DND-41 (cell line): ENCODE results near the gene GCNT4.

ENCODE experiments used
- ATAC-seq: fragments of 200-7000 bp; cut with Tn5 transposase; 3 replicates; pipeline ENCODE4 v1.9.1; 2021; ENCODE audit warnings: low read depth; ENCODE audit not compliant: insufficient read depth
- DNase-seq: peaks from one replicate; pipeline ENCODE4 v3.0.0-alpha.2; 2020
- H2AFZ ChIP-seq: 2 replicates; pipeline ENCODE4 v1.6.0; 2012; ENCODE audit warnings: low read depth, low read length
- H3K27ac ChIP-seq: 2 replicates; pipeline ENCODE4 v1.5.1; 2012; ENCODE audit warnings: low read length, inconsistent platforms
- H3K27me3 ChIP-seq: fragments of 200-600 bp; sonication (generic); 2 replicates; pipeline ENCODE4 v1.6.0; 2012; ENCODE audit warnings: low read length, mild to moderate bottlenecking, inconsistent platforms; ENCODE audit not compliant: insufficient read depth, poor library complexity
- H3K36me3 ChIP-seq: 2 replicates; pipeline ENCODE4 v1.5.1; 2012; ENCODE audit warnings: low read length, inconsistent platforms; ENCODE audit not compliant: insufficient read depth
- H3K4me1 ChIP-seq: 2 replicates; pipeline ENCODE4 v1.5.1; 2012; ENCODE audit warnings: mild to moderate bottlenecking, low read length; ENCODE audit not compliant: insufficient read depth
- H3K4me2 ChIP-seq: 2 replicates; pipeline ENCODE4 v1.6.0; 2012; ENCODE audit warnings: mild to moderate bottlenecking, moderate library complexity, low read length, inconsistent platforms; ENCODE audit not compliant: insufficient read depth
- H3K4me3 ChIP-seq, 2 experiments: fragments of 200-600 bp in 1 of 2; shearing (Covaris generic) in 1 of 2; 2 replicates each; pipeline ENCODE4 v1.5.1; 2012 to 2016; ENCODE audit warnings: inconsistent platforms in 2 of 2, low read length in 2 of 2, mild to moderate bottlenecking in 2 of 2, low read depth in 1 of 2, moderate library complexity in 1 of 2
- H3K79me2 ChIP-seq: 2 replicates; pipeline ENCODE4 v1.6.0; 2012; ENCODE audit warnings: low read length, inconsistent platforms; ENCODE audit not compliant: insufficient read depth
- H3K9ac ChIP-seq: 2 replicates; pipeline ENCODE4 v1.6.0; 2012; ENCODE audit warnings: low read depth, mild to moderate bottlenecking, inconsistent platforms, low read length, moderate library complexity
- H3K9me3 ChIP-seq: 2 replicates; pipeline ENCODE4 v1.5.1; 2012; ENCODE audit warnings: low read length, moderate library complexity, mild to moderate bottlenecking, inconsistent platforms; ENCODE audit not compliant: insufficient read depth, severe bottlenecking
- H4K20me1 ChIP-seq: 2 replicates; pipeline ENCODE4 v1.6.0; 2012; ENCODE audit warnings: low read length; ENCODE audit not compliant: insufficient read depth
- EZH2 ChIP-seq: IDR thresholded peaks from 3 replicates; pipeline ENCODE4 v1.6.1; 2012; ENCODE audit warnings: borderline replicate concordance, low read depth, mild to moderate bottlenecking, moderate library complexity, low read length, inconsistent platforms; ENCODE audit not compliant: severe bottlenecking
- TF ChIP-seq, protein P1 (sequence below): IDR thresholded peaks from 2 replicates; pipeline ENCODE4 v1.5.1; 2012; ENCODE audit warnings: borderline replicate concordance, low read length, moderate library complexity, mild to moderate bottlenecking; ENCODE audit not compliant: poor library complexity, severe bottlenecking; ENCODE audit errors: extremely low read depth

The GCNT4 gene

DNA sequence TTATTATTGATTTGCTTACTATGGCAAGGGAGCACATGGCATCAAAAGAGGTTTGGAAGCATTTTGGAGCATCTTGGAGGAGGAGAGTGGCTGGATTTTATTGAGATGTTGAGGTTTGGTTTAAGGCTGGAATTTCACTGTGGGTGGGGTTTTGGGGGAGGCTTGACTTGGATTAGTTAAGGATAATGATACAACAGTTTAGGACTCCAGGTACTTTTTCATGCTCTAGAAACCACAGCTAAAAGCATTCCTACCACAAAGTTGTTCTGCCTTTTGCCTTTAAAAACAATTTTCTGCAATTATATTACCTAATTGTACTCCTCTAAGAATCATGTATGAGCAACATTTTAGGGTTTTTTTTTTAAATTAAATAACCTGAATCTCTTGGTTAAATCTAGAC lies 5.0 kb downstream of the GCNT4 start:
- Histone ChIP-seq H3K9me3 (no peaks in the 10 kb centered on the region), H3K27me3 (peaks cover 24% of the 10 kb centered on the region), H3K36me3 (no peaks in the 10 kb centered on the region), H3K79me2 (no peaks in the 10 kb centered on the region), H3K4me2 (no peak overlapping the region), H3K9ac (no peak overlapping the region), H3K4me3 (no peak overlapping the region), H3K27ac (no peak overlapping the region), H3K4me1 (peaks cover 3% of the 10 kb centered on the region), H2AFZ (no peak overlapping the region), H4K20me1 (no peaks in the 10 kb centered on the region)
- DNase-seq: no peak
- TF ChIP-seq, protein P1, sequence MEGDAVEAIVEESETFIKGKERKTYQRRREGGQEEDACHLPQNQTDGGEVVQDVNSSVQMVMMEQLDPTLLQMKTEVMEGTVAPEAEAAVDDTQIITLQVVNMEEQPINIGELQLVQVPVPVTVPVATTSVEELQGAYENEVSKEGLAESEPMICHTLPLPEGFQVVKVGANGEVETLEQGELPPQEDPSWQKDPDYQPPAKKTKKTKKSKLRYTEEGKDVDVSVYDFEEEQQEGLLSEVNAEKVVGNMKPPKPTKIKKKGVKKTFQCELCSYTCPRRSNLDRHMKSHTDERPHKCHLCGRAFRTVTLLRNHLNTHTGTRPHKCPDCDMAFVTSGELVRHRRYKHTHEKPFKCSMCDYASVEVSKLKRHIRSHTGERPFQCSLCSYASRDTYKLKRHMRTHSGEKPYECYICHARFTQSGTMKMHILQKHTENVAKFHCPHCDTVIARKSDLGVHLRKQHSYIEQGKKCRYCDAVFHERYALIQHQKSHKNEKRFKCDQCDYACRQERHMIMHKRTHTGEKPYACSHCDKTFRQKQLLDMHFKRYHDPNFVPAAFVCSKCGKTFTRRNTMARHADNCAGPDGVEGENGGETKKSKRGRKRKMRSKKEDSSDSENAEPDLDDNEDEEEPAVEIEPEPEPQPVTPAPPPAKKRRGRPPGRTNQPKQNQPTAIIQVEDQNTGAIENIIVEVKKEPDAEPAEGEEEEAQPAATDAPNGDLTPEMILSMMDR: no peak
- TF ChIP-seq EZH2: no peak
- no peak for ATAC-seq

- ATAC-seq (no peak), DNase-seq (no peak)
- Histone ChIP-seq H3K9ac (no peak overlapping the region), H2AFZ (no peak overlapping the region), H3K4me1 (no peaks in the 10 kb centered on the region), H3K4me2 (no peak overlapping the region), H3K9me3 (no peaks in the 10 kb centered on the region), H4K20me1 (no peaks in the 10 kb centered on the region), H3K79me2 (no peaks in the 10 kb centered on the region), H3K36me3 (no peaks in the 10 kb centered on the region), H3K27me3 (peaks cover 15% of the 10 kb centered on the region), H3K27ac (no peak overlapping the region), H3K4me3 (no peak overlapping the region)
- TF ChIP-seq EZH2: no peak
- TF ChIP-seq, protein P1: no peak
These were observed 5.8 kb downstream of the GCNT4 start for GRCh38 chr5:75046366-75047142.

GRCh38 chr5:75045071-75045470 lies 7.3 kb downstream of the GCNT4 start:
- Histone ChIP-seq H3K4me2 (no peak overlapping the region), H3K36me3 (no peaks in the 10 kb centered on the region), H4K20me1 (no peaks in the 10 kb centered on the region), H3K4me3 (no peak overlapping the region), H3K9ac (no peak overlapping the region), H3K4me1 (no peaks in the 10 kb centered on the region), H3K9me3 (no peaks in the 10 kb centered on the region), H3K79me2 (no peaks in the 10 kb centered on the region), H3K27me3 (peaks cover 3% of the 10 kb centered on the region), H2AFZ (no peak overlapping the region), H3K27ac (no peak overlapping the region)
- TF ChIP-seq, protein P1: no peak
- no peak for TF ChIP-seq EZH2
- no peak for ATAC-seq
- no peak for DNase-seq

DNA sequence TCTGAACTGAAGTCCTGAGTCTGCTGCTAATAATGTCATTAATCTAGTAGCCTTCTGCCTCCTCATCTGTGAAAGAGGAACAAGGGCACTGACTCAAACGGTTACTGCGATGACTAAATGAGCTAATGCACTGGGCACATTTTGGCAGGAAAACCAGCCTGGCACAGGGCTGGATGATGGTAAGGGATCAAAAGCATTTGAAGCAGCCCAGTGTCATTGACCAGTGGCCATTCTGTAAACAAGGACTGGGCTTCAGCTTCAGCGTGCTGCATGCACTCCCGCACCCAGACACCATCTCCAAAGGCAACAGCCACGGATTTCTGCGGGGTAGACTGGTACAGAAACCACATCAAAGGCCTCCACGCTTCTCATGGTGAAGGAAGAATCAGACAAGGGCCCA lies 8.0 kb downstream of the GCNT4 start:
- no peaks in the 10 kb centered on the region for H3K36me3 ChIP-seq
- H3K4me2 ChIP-seq: no peak overlapping the region
- H3K9me3 ChIP-seq: no peaks in the 10 kb centered on the region
- peaks cover 3% of the 10 kb centered on the region for H3K27me3 ChIP-seq
- no peak overlapping the region for H3K27ac ChIP-seq
- peak; percentile 32 for DNase-seq
- H3K4me3 ChIP-seq: no peak overlapping the region
- no peaks in the 10 kb centered on the region for H3K4me1 ChIP-seq
- ATAC-seq: peak; percentile 64; the same call in 2 of the 3 replicates
- TF ChIP-seq, protein P1: no peak
- TF ChIP-seq EZH2: no peak
- no peaks in the 10 kb centered on the region for H3K79me2 ChIP-seq
- H4K20me1 ChIP-seq: no peaks in the 10 kb centered on the region
- H2AFZ ChIP-seq: no peak overlapping the region
- H3K9ac ChIP-seq: no peak overlapping the region
